Fibroblast of the aortic adventitia (primary cell): ENCODE results near the gene OR10X1. TPM values are rescaled to one million over a fixed set of nuclear protein-coding genes. Genes with fewer than 3 reads are reported as not detected.

Experiments
- DNase-seq: peaks from one replicate; pipeline ENCODE4 v3.0.0-alpha.2; 2010; ENCODE audit warnings: low read depth
- H3K4me3 ChIP-seq: 2 replicates; pipeline ENCODE4 v1.5.1; 2011; ENCODE audit warnings: low read depth, mild to moderate bottlenecking, control low read depth, low read length, moderate library complexity
- CTCF ChIP-seq: IDR thresholded peaks from 2 replicates; pipeline ENCODE4 v1.5.1; 2011; ENCODE audit warnings: mild to moderate bottlenecking, low read length, control low read depth, inconsistent platforms; ENCODE audit not compliant: insufficient read depth
- total RNA-seq: library from RNA; depleted of rRNA; stranded (reverse); fragments of >200 nt; gene quantifications from 2 replicates; pipeline ENCODE4 v1.2.3, GENCODE V29; 2012; ENCODE audit warnings: low replicate concordance

Gene OR10X1
- total RNA-seq: not detected in 2 replicates

- no peak for TF ChIP-seq CTCF
- H3K4me3 ChIP-seq: no peak within 1 kb of the TSS
- no peak for DNase-seq
Observed at GRCh38 chr1:158579733-158580132, at the start of gene OR10X1. OR10X1 (minus strand) TSS chr1:158579899; CDS start chr1:158579899, 0 bp downstream.

- no peak for DNase-seq
- TF ChIP-seq CTCF: no peak
- H3K4me3 ChIP-seq: no peak overlapping the region
Observed at GRCh38 chr1:158613764-158614163, 34.1 kb upstream of the OR10X1 start.

- no peak for TF ChIP-seq CTCF
- no peak overlapping the region for H3K4me3 ChIP-seq
- DNase-seq: no peak
Observed at GRCh38 chr1:158611916-158612315, 32.2 kb upstream of the OR10X1 start.

- no peak for TF ChIP-seq CTCF
- no peak for DNase-seq
- no peak overlapping the region for H3K4me3 ChIP-seq
Observed at GRCh38 chr1:158607296-158607695, 27.6 kb upstream of the OR10X1 start.

GRCh38 chr1:158604968-158605367, 25.3 kb upstream of the OR10X1 start, which contains the start of gene OR10Z1:
OR10Z1 (plus strand) TSS chr1:158605268; CDS start chr1:158606439, 1,171 bp downstream.
- DNase-seq: no peak
- no peak within 1 kb of the TSS for H3K4me3 ChIP-seq
- no peak for TF ChIP-seq CTCF

- H3K4me3 ChIP-seq: no peak overlapping the region
- TF ChIP-seq CTCF: no peak
- DNase-seq: no peak
Observed at GRCh38 chr1:158600735-158601134, 21.0 kb upstream of the OR10X1 start.

GRCh38 chr1:158586942-158587341, 7.2 kb upstream of the OR10X1 start:
- TF ChIP-seq CTCF: no peak
- no peak for DNase-seq
- no peak overlapping the region for H3K4me3 ChIP-seq
